NCI-H1417 (cell line): ENCODE results near the gene LMAN2L.
A peak's percentile ranks its signal among the peaks of the same experiment; 100 is the strongest.

Experiments used
- DNase-seq, 3 experiments: peaks; one replicate each; lab custom pipeline; 2025; lab: John Stamatoyannopoulos, UW

Gene LMAN2L

DNA sequence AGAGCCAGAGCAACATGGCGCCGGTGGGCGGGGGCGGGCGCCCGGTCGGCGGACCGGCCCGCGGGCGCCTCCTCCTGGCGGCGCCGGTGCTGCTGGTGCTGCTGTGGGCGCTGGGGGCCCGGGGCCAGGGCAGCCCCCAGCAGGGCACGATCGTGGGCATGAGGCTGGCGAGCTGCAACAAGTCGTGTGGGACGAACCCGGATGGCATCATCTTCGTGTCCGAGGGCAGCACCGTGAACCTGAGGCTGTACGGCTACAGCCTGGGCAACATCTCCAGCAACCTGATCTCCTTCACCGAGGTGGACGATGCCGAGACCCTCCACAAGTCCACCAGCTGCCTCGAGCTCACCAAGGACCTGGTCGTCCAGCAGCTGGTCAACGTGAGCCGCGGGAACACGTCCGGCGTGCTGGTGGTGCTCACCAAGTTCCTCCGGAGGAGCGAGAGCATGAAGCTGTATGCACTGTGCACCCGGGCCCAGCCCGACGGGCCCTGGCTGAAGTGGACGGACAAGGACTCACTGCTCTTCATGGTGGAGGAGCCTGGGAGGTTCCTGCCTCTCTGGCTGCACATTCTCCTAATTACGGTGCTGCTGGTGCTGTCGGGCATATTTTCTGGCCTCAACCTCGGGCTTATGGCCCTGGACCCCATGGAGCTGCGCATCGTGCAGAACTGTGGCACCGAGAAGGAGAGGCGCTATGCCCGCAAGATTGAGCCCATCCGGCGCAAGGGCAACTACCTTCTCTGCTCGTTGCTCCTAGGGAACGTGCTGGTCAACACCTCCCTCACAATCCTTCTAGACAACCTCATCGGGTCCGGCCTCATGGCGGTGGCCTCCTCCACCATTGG lies 21.3 kb upstream of the LMAN2L start:
- DNase-seq = peak in 2 of 3 experiments; percentile 50

DNA sequence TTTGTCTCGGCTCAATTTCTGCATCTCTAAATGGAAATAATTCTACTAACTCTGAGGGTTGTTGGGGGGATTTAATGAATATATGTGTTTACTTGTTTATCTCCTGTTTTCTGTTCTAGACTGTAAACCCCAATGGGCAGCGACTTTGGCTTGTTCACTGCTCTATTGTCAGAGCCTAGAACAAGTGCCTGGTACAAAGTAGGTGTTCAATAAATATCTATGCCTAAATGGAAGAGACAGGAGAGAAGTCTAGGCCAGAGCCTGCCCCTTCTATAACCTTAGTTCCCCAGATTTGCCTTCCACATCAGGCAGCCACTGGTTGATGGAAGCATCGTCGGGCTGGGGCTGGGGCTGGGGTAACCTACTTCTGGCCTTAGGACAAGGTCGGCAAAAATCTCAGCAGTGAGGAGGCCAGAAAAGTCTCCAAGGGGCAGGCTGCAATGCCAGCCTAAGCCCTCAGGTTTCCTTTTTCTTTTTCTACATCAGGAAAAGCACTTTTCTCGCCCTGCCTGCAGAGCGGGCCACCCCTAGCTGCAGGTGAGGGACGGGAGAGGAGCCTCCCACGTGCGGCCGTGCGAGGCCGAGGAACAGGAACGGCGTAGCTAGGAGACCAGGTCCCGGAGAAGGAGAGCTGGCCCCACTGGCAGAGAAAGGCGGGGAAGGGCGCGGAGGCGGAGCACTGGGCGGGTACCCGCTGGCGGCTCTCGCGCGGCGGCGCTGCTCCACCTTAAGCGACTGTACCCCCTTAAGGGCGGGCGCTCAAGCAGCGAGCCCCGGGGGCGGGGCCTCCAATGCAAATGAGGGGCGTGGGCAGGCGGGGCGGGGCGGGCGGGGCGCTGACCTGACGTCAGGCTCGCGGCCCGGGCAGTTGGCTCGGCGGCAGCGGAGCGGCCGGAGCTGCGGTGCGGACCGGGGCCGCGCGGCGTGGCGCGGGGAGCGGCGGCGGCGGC lies 20.4 kb upstream of the LMAN2L start, which contains the start of gene CNNM4:
TSS of gene CNNM4 (plus strand) at position 867 of the 950 bp plus-strand sequence. CDS start 98 bp downstream, outside the sequence.
- DNase-seq = peak; percentile 91 to 96 (median 96)

DNA sequence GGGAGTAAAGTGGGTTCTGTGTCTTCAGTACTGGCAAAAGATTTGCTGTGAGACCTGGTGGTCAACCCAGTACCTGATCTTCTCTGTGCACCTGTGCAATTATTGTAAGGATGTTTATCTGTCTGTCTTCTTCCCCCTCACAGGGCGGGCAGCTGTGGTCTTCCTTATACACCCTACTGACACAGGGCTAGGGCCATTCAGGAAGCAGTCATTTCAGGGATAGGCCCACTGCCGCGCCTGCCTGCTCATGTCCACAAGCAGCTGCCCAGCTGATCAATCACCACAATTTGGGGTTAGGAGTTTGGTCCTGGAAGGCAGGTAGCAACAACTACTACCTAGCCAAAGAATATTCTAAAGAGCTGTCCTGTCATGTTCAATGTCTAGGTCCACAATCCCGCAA lies 19.7 kb upstream of the LMAN2L start:
- no peak for DNase-seq

- DNase-seq = no peak
These were observed 19.1 kb upstream of the LMAN2L start for GRCh38 chr2:96758987-96759386.

- no peak for DNase-seq
These were observed 17.6 kb upstream of the LMAN2L start for GRCh38 chr2:96757477-96757860.

DNA sequence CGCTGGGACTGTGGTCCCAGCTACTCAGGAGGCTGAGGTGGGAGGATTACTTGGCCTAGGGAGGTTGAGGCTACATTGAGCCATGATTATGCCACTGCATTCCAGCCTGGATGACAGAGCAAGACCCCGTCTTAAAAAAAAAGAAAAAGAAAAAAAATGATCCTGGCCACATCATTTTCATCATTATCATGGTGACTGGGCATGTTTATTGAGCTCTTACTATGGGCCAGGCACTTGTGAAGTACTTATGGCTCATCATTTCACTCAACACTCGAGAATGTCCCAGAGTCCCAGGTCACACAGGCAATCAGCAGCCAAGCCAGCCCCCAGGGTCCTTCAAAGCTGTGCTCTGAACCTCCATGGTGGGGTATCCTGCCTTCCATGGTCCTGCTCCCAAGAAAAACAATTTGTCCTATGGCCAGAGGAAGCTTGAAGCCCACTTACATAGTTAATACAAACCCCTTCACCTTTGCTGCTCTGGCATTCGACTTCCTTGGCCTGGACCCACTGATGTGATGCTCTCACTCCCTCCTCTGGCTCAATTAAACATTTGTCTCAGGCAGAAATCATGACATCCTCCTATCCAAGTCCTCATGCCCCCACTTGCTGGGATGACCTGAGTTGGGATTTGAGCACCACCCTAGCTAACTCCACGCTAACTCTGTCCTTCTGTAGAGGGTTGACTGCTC lies 17.1 kb upstream of the LMAN2L start:
- no peak for DNase-seq

DNA sequence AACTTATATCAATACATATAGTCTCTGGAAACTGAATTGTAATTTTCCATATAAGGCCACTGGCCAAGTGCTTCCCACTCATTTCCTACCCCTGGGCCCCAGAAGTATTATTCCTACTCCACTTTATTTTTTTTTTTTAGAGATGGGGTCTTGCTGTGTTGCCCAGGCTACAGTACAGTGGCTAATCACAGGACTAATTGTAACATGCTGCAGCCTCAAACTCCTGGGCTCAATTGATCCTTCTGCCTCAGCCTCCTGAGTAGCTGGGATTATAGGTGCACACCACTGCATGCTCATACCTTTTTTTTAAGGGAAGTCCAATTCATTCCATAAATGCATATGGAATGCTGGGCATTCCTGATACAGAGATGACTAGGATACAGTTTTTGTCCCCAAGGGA lies 14.5 kb upstream of the LMAN2L start:
- DNase-seq = no peak

- DNase-seq = no peak
These were observed 13.9 kb upstream of the LMAN2L start for GRCh38 chr2:96753661-96754282.

DNA sequence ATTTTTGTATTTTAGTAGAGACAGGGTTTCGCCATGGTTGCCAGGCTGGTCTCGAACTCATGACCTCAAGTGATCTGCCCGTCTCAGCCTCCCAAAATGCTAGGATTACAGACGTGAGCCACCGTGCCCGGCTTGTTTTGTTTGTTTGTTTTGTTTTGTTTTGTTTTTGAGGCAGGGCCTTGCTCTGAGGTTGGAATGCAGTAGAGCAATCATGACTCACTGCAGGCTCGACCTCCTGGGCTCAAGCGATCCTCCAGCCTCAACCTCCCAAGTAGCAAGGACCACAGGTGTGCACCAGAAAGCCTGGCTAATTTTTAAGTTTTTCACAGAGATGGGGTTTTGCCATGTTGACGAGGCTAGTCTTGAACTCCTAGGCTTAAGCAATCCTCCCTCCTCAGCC lies 11.9 kb upstream of the LMAN2L start:
- DNase-seq = no peak

DNA sequence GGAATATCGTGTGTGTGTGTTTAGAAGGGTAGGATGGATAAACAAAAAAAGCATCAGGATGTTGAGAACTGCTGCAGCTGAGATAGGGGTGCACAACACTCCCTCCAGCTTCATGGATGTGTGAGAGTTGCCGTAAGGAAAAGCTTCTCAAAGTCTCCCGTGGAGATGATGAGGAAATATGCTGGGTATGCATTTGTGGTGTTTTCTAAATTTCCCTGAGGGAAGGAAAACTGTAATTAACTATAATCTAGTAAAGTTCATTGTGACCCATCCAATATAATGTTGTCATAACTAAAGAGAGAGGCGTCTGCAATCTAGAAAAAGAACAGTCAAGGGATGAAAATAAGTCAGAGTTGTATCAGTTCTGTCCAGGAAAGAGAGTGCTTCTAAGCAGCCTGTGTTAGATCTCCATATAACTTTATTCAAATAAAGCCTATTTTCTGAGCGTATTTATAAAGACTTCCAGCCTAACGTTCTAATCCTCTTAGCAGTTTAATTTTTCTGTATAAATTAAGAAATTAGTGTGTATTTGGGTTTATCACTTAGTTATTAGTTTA lies 7.3 kb upstream of the LMAN2L start:
- DNase-seq = peak in 1 of 3 experiments; percentile 45

DNA sequence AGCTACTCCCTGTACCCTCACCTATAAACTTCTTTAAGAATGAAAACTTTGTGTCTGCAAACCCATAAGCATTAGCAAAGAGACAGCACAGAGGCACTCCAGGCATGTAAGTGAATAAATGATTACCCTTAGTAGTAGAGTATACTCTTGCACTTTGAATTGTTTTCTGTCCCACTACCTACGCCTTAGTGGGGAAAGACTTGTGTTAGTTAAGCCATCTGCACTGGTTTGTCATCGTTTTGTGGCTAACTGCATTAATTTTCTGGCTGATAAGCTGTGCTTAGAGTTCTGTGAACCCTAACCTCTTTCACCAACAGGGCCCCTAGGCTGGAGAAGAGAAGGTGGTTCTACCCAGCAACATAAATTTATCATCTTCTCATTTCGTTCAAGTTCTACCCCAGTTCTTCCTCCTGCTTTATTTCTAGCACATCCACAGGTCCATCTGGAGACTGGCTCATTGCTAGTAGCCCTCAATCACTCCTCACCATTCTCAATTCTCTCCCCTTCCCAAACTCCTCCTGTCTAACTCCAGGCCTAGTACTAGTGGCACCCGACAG lies 710 bp downstream of the LMAN2L start:
- no peak for DNase-seq

- DNase-seq = no peak
These were observed 2.0 kb downstream of the LMAN2L start for GRCh38 chr2:96737831-96738230.

GRCh38 chr2:96737251-96737650 lies 2.6 kb downstream of the LMAN2L start:
- no peak for DNase-seq

DNA sequence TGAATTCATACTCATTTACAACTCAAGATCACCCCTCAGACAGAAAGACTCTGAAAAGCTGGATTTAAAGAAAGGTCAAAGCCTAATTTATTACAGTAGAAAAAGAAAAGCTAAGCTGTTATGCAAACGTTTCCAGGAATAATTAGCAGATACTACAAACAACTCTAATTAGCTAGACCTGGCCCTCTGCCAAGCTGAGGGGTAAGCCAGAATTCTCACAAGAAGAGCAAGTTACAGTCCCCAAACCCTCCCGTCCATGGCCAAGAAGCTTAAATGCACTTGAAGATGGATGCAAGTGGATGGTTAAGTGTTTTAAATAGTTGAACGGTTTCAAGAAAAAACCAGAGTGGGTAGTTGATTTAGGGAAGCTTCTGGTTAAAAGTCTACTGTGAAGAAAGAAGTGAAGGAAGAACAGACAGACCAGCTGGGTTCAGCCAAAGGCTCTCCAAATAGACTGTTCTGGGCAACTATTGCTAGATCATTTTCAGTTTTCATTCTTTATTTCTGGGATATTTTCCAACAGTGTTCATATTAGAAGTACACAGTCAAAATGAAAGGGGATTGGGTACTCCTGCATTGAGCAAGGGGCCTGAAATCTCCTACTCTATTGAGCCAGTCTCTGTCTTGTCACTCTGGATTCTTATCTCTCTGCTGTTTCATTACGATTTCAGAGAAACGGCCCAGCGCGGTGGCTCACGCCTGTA lies 4.8 kb downstream of the LMAN2L start:
- DNase-seq = peak in 1 of 3 experiments; percentile 39

GRCh38 chr2:96733931-96734330 lies 5.9 kb downstream of the LMAN2L start:
- no peak for DNase-seq

DNA sequence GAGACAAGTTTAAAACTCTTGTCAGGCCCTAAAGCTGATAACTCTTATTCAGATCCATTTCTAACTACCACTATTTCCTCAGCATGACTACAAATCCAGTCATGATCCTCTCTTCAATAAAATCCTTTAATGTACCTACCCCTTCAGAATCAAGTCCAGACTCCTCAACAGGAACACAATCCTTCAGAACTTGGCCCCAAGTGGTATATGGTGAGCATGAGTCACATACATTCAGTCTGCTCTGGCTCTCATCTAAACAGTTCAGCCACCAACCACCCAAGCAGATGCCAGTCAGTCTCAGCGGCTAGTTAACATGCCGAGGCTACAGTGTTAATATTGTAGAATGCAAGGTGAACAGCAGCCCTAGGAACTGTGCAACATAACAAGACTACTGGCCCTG lies 9.7 kb downstream of the LMAN2L start:
- no peak for DNase-seq

DNA sequence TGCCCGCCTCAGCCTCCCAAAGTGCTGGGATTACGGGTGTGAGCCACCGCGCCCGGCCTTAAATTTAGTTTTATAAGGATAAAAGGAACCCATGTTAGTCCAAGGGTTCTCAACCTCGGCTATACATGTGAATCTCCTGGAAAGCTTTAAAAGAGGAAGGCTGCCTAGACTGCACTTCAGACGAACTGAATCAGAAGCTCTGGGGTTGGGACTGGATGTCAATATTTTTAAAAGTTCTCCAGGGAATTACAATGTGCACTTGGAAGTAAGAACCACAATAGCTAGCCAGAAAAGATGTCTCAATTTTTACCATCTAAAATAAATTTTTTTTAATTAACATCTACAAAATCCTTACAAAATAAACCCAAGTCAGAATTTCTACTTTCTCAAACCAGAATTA lies 10.1 kb downstream of the LMAN2L start:
- DNase-seq = no peak

GRCh38 chr2:96727431-96727830 lies 12.4 kb downstream of the LMAN2L start:
- DNase-seq = no peak

- no peak for DNase-seq
These were observed 13.7 kb downstream of the LMAN2L start for GRCh38 chr2:96726131-96726530.

DNA sequence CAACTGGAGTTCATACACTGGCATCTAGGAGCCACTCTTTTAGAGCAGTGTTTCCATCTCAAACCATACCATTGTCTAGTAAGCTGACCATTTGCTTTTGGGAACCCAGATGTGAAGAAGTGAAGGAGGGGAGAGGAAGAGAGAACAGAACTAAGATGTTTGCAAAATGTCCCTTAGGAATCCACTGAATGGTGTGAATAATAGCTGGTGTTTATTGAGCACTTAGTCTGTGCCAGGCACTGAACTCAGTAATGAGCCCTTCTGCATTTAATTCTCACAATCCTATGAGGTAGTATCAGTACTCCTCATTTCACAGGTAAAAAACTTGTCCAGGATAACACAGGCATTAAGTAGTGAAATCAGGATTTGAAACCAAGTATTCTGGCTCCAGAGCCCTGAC lies 23.5 kb downstream of the LMAN2L start:
- no peak for DNase-seq
